Activated naive CD4-positive, alpha-beta T cell treated with anti-CD3 and anti-CD28 coated beads, Interleukin-2, amount 10 ng/mL, durations not matched to agents 7 days and 5 days (primary cell): ENCODE measurements around the gene CALHM1.

Experiments used
- CTCF ChIA-PET: fragments of 350-600 bp; sonication (Branson Sonifier 250); formaldehyde crosslinking; loops from one replicate; lab custom pipeline; 2021; ENCODE audit warnings: antibody characterized with exemption; lab: Charles Lee
- DNase-seq: peaks from one replicate; pipeline ENCODE4 v3.0.0-alpha.2; 2020
- H3K27ac Mint-ChIP-seq: one replicate; pipeline ENCODE4 v1.8.0; 2021; ENCODE audit warnings: mild to moderate bottlenecking, moderate library complexity, mixed read lengths
- H3K27me3 Mint-ChIP-seq: one replicate; pipeline ENCODE4 v1.8.0; 2021; ENCODE audit warnings: mild to moderate bottlenecking, mixed read lengths
- H3K36me3 Mint-ChIP-seq: one replicate; pipeline ENCODE4 v1.8.0; 2021; ENCODE audit warnings: mixed read lengths
- H3K4me1 Mint-ChIP-seq: one replicate; pipeline ENCODE4 v1.8.0; 2021; ENCODE audit warnings: mixed read lengths
- H3K4me3 Mint-ChIP-seq: one replicate; pipeline ENCODE4 v1.8.0; 2021; ENCODE audit warnings: mild to moderate bottlenecking, moderate library complexity, mixed read lengths
- H3K9me3 Mint-ChIP-seq: one replicate; pipeline ENCODE4 v1.8.0; 2021; ENCODE audit warnings: mixed read lengths

CALHM1 gene

DNA sequence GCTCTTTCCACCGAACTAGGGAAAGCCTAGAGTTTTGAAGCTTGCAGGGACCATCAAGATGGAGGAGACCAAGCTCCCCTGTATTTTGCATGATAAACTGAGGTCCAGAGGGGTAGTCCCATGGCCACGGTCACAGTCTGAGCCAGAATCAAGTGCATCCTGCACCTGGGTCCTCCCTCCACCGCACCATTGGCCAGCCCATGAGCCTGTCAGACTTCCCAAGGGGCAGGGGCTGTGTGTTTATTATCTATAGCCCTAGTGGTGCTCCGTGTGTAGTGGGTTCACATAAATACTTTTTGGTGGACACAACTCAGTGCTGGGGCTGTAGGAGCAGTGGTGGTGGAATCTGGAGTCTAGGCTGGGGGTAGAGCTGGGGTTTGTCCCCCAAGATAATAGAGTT, 16.7 kb upstream of the CALHM1 start:
- Mint-ChIP-seq H3K36me3 (peaks cover 5% of the 10 kb centered on the region), H3K9me3 (no peaks in the 10 kb centered on the region), H3K27me3 (peaks cover 8% of the 10 kb centered on the region), H3K4me3 (no peak overlapping the region), H3K27ac (no peak overlapping the region), H3K4me1 (peaks cover 68% of the 10 kb centered on the region)
- no peak for DNase-seq
- CTCF ChIA-PET = interaction anchor here (1.6 to 8.4 kb wide), 5 partner anchors 9 to 58 kb away, joined by 7 to 120 read pairs (median 16); partner anchors contain the start of gene CALHM2

DNA sequence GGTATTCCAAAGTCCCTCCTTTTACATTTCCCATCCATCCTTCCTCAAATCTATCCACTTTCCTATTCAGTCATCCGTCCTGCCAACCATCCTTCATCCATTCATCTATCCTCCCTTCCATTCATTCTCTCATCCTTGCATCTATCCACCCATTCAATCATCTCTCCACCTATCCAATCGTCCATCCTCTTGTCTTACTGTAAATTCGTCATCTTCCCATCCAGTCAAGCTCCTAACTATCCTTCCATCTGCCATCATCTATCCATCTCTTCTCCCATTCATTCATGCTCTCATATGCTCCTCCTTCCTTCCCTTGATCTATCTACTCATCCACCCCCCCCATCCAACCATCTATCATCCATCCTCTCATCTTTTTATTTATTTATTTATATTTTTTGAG, 15.4 kb upstream of the CALHM1 start:
- Mint-ChIP-seq H3K27ac (peak overlapping the region; percentile 2), H3K4me3 (no peak overlapping the region), H3K9me3 (no peaks in the 10 kb centered on the region), H3K27me3 (no peaks in the 10 kb centered on the region), H3K36me3 (peaks cover 16% of the 10 kb centered on the region), H3K4me1 (peaks cover 72% of the 10 kb centered on the region)
- CTCF ChIA-PET = interaction anchor here (0.5 to 8.4 kb wide), 4 partner anchors 17 to 1653 kb away, joined by 3 to 120 read pairs (median 4); no protein-coding TSS in a partner anchor
- DNase-seq = no peak

DNA sequence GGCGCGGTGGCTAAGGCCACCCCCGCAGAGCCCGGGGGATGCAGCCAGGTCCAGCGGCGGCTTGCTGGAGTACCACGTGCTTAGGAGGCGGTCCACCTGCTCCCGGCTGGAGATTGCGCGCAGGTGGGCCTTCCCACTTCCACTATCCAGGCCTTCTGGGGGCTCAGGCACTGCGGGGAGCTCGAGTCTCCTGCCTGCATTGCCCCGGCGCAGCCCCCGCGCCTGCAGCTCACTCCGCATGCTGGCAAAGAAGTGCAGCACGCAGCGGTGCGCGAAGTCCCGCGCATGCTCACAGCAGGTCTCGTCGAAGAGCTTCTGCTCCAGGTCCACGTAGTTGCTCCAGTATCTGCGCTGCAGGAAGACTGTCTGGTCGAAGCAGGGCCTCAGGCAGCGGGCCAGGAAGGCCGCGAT, 14.6 kb upstream of the CALHM1 start:
- peaks cover 16% of the 10 kb centered on the region for H3K36me3 Mint-ChIP-seq
- CTCF ChIA-PET = interaction anchor here (1.9 to 2.6 kb wide), 2 partner anchors 10 to 55 kb away, joined by 5 to 9 read pairs; no protein-coding TSS in a partner anchor
- H3K4me1 Mint-ChIP-seq = peaks cover 75% of the 10 kb centered on the region
- peak overlapping the region; percentile 75 for H3K27ac Mint-ChIP-seq
- no peak for DNase-seq
- no peak overlapping the region for H3K4me3 Mint-ChIP-seq
- no peaks in the 10 kb centered on the region for H3K27me3 Mint-ChIP-seq
- no peaks in the 10 kb centered on the region for H3K9me3 Mint-ChIP-seq

DNA sequence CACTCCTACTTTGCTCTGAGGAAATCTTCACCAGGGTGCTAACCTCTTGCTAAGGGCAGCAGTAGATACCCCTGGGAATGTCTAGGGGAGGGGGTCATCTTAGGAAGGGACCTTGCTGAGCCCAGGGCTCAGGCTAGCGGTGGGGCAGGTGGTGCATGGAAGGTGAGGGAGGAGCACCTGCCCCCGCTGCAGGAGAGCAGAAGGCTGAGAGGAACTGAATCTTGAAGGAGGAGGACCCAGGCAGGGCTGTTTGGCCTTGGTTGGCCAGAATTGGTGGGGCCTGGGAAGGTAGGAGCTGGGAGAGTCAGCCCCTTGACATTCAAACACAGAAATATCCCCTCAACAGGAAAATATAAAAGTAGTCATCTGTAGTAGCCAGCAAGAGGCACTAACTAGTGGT, 13.3 kb upstream of the CALHM1 start:
- no peak for DNase-seq
- peak overlapping the region; percentile 98 for H3K27ac Mint-ChIP-seq
- peaks cover 79% of the 10 kb centered on the region for H3K4me1 Mint-ChIP-seq
- CTCF ChIA-PET = interaction anchor here (0.9 to 3.2 kb wide), 6 partner anchors 9 to 63 kb away, joined by 3 to 14 read pairs (median 6); partner anchors contain the start of gene CALHM2
- H3K27me3 Mint-ChIP-seq = peaks cover under 1% of the 10 kb centered on the region
- H3K36me3 Mint-ChIP-seq = peaks cover 16% of the 10 kb centered on the region
- peak overlapping the region; percentile 59 for H3K4me3 Mint-ChIP-seq
- no peaks in the 10 kb centered on the region for H3K9me3 Mint-ChIP-seq

DNA sequence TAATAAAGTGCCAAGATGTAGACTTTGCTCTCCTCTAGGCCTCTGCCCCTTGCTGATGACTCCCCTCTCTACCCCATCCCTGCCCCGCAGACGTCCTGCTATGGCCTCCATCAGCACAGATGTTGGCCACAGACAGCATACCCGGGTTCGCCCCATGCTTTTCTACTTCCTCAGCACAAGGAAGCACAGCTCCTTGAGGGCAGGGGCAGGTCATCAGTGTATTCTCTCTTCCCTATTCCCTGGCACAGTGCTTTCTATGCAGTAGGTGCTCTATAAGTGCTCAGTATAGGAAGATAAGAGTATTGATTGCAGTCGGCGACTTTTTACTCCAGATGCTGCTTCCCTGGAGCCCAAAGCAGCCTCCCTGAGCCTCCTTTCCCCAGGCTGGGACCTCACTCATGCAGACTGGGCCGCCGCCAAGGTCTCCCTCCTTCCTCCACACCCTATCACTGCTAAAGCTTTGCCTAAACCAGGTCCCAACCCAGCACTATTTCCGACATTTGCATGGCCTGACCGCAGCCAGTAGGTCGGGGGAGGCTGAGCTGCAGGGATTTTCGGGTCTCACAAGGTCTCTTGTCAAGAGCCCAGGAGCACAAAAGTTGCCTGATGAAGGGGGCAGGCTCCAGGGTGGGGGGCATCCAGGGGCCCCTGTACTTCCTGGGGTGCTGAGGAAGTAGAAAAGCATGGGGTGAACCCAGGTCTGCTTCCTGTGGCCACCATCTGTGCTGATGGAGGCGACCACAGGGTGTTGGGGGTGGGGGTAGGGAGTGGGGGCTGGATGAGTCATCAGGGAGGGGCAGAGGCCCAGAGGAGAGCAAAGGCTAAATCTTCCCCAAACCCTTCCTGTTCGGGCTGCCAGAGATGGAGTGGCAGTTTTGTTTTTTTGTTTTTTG, 12.3 kb upstream of the CALHM1 start:
- peak; percentile 90 for DNase-seq
- CTCF ChIA-PET = interaction anchor here (1.1 to 3.2 kb wide), 5 partner anchors 10 to 53 kb away, joined by 4 to 14 read pairs (median 8); partner anchors contain the start of gene CALHM2
- H3K27me3 Mint-ChIP-seq = peaks cover 4% of the 10 kb centered on the region
- H3K27ac Mint-ChIP-seq = peak overlapping the region; percentile 98
- peaks cover 16% of the 10 kb centered on the region for H3K36me3 Mint-ChIP-seq
- H3K4me1 Mint-ChIP-seq = peaks cover 80% of the 10 kb centered on the region
- H3K4me3 Mint-ChIP-seq = peak overlapping the region; percentile 59
- H3K9me3 Mint-ChIP-seq = no peaks in the 10 kb centered on the region

DNA sequence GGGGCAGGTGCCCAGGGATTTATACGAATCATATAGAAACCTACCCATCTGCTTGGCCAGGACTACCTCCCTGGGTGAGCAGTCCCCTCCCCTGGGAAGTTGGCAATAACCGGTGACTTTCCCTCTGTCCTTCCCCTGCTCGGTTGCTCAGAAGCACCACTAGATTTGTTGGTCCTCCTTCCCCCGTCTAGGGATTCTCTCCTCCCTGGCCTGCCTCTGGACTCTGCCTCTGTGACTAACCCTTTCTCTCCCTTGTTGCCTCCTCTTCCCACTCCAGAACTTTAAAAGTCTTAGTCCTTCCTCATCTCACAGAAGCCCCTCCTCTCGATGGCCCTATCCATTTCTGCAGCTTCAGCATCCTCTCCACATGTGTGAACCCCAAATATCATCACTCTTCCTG, 10.5 kb upstream of the CALHM1 start:
- peaks cover 16% of the 10 kb centered on the region for H3K36me3 Mint-ChIP-seq
- no peak for DNase-seq
- no peak overlapping the region for H3K4me3 Mint-ChIP-seq
- CTCF ChIA-PET = no interaction called here
- H3K27ac Mint-ChIP-seq = no peak overlapping the region
- peaks cover 83% of the 10 kb centered on the region for H3K4me1 Mint-ChIP-seq
- H3K9me3 Mint-ChIP-seq = no peaks in the 10 kb centered on the region
- H3K27me3 Mint-ChIP-seq = peaks cover 13% of the 10 kb centered on the region

DNA sequence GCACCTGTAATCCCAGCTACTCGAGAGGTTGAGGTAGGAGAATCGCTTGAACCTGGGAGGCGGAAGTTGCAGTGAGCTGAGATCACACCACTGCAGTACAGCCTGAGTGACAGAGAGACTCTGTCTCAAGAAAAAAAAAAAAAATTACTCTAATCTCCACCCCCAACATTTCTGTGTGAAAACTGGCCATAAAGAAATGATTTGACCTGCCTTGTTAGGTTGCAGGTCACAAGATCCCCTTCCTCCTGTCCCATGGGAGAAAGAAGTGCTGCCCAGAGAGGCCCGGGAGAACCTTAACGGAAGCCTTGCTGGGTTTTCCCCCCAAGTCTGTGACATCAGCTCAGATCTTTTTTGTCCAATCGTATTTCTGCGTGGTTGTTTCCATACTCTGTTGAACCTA, 8.7 kb upstream of the CALHM1 start:
- H3K27ac Mint-ChIP-seq = peak overlapping the region; percentile 69
- H3K36me3 Mint-ChIP-seq = peaks cover 16% of the 10 kb centered on the region
- H3K4me3 Mint-ChIP-seq = no peak overlapping the region
- H3K4me1 Mint-ChIP-seq = peaks cover 71% of the 10 kb centered on the region
- CTCF ChIA-PET = interaction anchor here (0.6 kb wide), 1 partner anchor 15 kb away, joined by 3 read pairs; no protein-coding TSS in a partner anchor
- no peaks in the 10 kb centered on the region for H3K9me3 Mint-ChIP-seq
- no peak for DNase-seq
- peaks cover 31% of the 10 kb centered on the region for H3K27me3 Mint-ChIP-seq

DNA sequence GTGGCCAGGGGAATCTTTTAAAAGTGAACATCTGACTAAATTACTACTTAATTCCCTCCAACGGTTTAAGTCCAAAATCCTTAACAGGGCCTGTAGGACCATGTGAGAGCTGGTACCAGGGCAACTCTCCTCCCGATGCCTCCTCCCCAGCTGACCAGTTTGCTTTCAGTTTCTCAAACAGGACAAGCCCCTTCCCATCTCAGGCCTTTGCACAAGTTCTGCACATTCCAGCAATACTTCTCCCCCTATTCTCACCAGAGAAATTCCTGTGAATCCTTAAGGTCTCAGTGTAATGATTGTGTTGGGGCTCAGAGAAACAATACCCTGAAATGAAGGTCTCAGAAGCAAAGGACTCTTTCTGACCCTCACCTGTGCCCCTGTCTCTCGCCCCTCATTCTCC, 8.0 kb upstream of the CALHM1 start:
- no peak for DNase-seq
- peaks cover 15% of the 10 kb centered on the region for H3K36me3 Mint-ChIP-seq
- no peak overlapping the region for H3K27ac Mint-ChIP-seq
- CTCF ChIA-PET = interaction anchor here (1.9 kb wide), 1 partner anchor 9 kb away, joined by 7 read pairs; no protein-coding TSS in a partner anchor
- H3K9me3 Mint-ChIP-seq = no peaks in the 10 kb centered on the region
- no peak overlapping the region for H3K4me3 Mint-ChIP-seq
- H3K4me1 Mint-ChIP-seq = peaks cover 65% of the 10 kb centered on the region
- peaks cover 33% of the 10 kb centered on the region for H3K27me3 Mint-ChIP-seq

DNA sequence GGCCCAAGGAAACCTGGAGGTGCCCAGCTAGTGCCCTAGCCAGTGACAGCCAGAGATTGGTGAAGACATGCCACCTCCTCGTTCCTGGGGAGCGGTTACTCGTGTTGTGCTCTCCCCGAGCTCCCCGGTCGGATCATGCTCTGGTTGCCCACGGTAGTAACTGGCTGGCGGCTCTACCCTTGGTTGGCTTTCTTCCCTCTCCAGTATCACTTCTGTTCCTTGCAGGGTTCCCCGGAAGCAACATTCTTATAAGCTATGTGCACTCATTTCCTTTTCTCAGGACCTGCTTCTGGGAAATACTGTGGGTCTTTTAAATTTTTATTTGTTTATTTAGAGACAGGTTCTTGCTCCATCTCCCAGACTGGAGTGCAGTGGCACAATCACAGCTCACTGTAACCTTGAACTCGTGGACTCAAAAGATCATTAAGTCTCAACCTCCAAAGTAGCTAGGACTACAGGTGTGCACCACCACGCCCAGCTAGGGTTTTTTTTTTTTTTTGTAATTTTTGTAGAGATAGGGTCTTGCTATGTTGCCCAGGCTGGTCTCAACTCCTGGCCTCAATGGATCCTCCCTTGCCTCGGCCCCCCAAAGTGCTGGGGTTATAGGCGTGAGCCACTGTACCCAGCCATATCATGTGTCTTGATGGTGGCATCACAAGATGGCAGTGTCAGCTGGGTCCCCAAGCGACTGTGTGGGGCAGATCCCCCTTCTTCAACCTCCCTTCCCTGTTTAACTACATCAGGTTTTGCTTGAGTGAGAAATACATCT, 6.9 kb upstream of the CALHM1 start:
- DNase-seq = no peak
- H3K36me3 Mint-ChIP-seq = peaks cover 14% of the 10 kb centered on the region
- peaks cover 39% of the 10 kb centered on the region for H3K27me3 Mint-ChIP-seq
- CTCF ChIA-PET = interaction anchor here (1.1 to 1.9 kb wide), 2 partner anchors 10 kb away, joined by 3 to 7 read pairs; no protein-coding TSS in a partner anchor
- H3K4me3 Mint-ChIP-seq = no peak overlapping the region
- H3K27ac Mint-ChIP-seq = no peak overlapping the region
- no peaks in the 10 kb centered on the region for H3K9me3 Mint-ChIP-seq
- H3K4me1 Mint-ChIP-seq = peaks cover 53% of the 10 kb centered on the region

DNA sequence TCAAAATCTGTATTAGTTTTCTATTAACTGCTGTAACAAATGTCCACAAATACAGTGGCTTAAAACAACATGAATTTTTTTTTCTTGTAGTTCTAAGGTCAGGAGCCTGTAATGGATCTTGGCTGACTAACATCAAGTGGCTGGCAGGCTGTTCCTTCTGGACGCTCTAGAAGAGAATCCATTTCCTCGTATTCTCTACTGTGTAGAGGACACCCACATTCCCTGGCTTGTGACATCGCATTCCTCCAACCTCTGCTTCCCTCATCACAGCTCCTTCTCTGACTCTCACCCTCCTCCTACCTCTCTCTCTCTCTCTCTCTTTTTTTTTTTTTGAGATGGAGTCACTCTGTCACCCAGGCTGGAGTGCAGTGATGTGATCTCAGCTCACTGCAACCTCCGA, 4.8 kb upstream of the CALHM1 start:
- CTCF ChIA-PET = interaction anchor here (0.9 kb wide), 1 partner anchor 11 kb away, joined by 3 read pairs; the partner anchor contains the start of gene CALHM2
- H3K4me1 Mint-ChIP-seq = peaks cover 53% of the 10 kb centered on the region
- no peaks in the 10 kb centered on the region for H3K9me3 Mint-ChIP-seq

DNA sequence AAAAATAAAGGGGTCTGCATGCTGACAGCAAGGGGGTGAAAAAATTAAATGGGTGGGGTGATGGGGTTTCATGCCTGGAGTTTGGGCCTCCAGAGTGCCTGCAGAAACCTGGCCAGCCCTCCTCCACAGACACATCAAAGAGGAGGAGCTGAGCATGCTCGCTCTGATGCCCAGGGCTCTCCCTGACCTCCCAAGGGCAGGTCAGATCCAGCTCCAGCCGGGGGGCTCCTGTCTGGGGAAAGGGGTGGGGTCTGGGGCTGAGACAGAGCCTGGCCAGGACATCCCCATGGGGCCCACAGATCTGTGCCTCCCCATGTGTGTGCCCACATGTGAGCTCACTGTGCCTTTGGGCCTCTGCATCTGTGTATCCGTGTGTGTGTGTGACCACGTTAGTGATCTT, 915 bp upstream of the CALHM1 start:
- no peak overlapping the region for H3K27ac Mint-ChIP-seq
- H3K27me3 Mint-ChIP-seq = peaks cover 30% of the 10 kb centered on the region
- peaks cover 1% of the 10 kb centered on the region for H3K36me3 Mint-ChIP-seq
- DNase-seq = no peak
- CTCF ChIA-PET = no interaction called here
- no peaks in the 10 kb centered on the region for H3K9me3 Mint-ChIP-seq
- H3K4me1 Mint-ChIP-seq = peaks cover 35% of the 10 kb centered on the region
- no peak overlapping the region for H3K4me3 Mint-ChIP-seq

More for the DNA sequence above, 4.8 kb upstream of the CALHM1 start:
- Mint-ChIP-seq H3K27ac (no peak overlapping the region), H3K4me3 (no peak overlapping the region), H3K36me3 (peaks cover 1% of the 10 kb centered on the region), H3K27me3 (peaks cover 39% of the 10 kb centered on the region)
- DNase-seq = no peak

DNA sequence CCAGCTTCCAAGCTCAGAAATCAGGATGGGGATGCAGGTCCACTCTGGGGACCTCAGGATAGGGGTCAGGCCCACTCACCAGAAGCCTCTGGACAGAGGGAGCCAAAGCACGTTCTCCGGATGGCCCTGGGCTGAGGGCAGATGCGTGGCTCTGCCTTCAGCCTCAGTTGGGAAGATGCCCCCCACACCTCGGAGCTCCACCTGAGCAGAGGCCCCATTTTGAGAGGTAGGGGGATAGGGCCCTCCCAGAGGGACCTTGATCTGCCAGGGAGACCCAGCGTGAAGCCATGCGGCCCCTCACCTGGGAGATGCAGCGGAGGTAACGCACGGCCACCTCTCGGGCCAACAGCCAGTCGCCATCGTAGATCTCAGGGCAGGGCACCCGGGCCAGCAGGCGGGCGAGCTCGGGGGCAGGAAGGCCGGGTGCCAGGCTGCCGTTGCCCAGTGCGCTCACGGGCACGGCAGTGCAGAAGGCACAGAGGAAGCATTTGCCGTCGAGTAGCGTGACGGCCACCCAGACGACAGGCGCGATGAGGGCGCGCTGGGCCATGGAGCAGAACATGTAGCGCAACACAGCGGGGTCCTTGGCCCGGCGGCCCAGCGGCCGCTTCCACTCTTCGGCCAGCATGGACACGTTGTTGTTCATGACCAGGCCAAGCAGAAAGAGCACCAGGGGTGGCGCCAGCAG, 660 bp downstream of the CALHM1 start:
- CTCF ChIA-PET = no interaction called here
- H3K4me1 Mint-ChIP-seq = peaks cover 45% of the 10 kb centered on the region
- no peak for DNase-seq
- H3K27me3 Mint-ChIP-seq = peaks cover 14% of the 10 kb centered on the region
- H3K9me3 Mint-ChIP-seq = no peaks in the 10 kb centered on the region
- peaks cover 1% of the 10 kb centered on the region for H3K36me3 Mint-ChIP-seq
- no peak overlapping the region for H3K27ac Mint-ChIP-seq
- H3K4me3 Mint-ChIP-seq = no peak overlapping the region

DNA sequence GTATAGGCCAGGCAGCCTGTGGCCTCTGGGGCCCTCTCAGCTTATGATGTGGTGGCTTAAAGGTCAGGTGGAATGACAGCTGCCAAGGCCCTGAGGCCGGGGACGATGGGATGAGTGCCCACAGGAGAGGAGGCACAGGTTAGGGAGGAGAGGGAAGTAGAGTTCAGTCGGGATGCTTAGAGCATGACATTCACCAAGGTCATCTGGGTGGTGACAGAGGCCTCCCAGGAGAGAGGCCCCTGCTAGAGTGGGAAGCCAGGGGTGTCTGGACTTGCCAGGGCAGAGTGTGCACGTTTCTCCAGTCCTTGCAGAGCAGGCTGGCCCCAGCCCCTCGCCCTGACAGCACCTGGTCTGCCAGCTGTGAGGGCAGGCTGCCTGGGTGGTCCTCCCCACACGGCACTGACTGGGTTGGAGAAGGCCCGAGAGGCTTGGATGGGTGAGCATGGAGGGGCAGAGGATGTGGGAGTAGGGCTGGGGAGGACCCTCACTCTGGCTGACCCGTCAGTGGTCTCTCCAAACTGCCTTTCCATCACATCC, 1.5 kb downstream of the CALHM1 start:
- DNase-seq = no peak
- no peak overlapping the region for H3K4me3 Mint-ChIP-seq
- H3K27me3 Mint-ChIP-seq = peaks cover 7% of the 10 kb centered on the region
- peaks cover 1% of the 10 kb centered on the region for H3K36me3 Mint-ChIP-seq
- CTCF ChIA-PET = no interaction called here
- H3K27ac Mint-ChIP-seq = no peak overlapping the region
- peaks cover 52% of the 10 kb centered on the region for H3K4me1 Mint-ChIP-seq
- H3K9me3 Mint-ChIP-seq = no peaks in the 10 kb centered on the region
